Karpas-422 (cell line): ENCODE results near the gene NDUFV1. TPM values are rescaled to one million over a fixed set of nuclear protein-coding genes. Genes with fewer than 3 reads are reported as not detected.
A peak's percentile ranks its signal among the peaks of the same experiment; 100 is the strongest.
"Not testable (repeated sequence)": the region's sequence is repeated elsewhere in the genome, so short reads cannot be mapped to it uniquely, and the experiment has no call there.

ENCODE experiments used
- DNase-seq: peaks from one replicate; pipeline ENCODE4 v3.0.0-alpha.2; 2015
- H2AFZ ChIP-seq: fragments of 200-600 bp; sonication (generic); 2 replicates; pipeline ENCODE4 v1.6.1; 2014; ENCODE audit warnings: antibody characterized with exemption, low read length, mixed read lengths
- H3K27ac ChIP-seq: fragments of 200-600 bp; sonication (generic); 2 replicates; pipeline ENCODE4 v1.5.1; 2014; ENCODE audit warnings: mild to moderate bottlenecking, low read length, moderate library complexity
- H3K27me3 ChIP-seq: fragments of 200-600 bp; sonication (generic); 2 replicates; pipeline ENCODE4 v1.6.1; 2014; ENCODE audit warnings: low read length, mixed read lengths
- H3K36me3 ChIP-seq: fragments of 200-600 bp; sonication (generic); 2 replicates; pipeline ENCODE4 v1.6.1; 2014; ENCODE audit warnings: low read length, mixed read lengths; ENCODE audit not compliant: insufficient read depth
- H3K4me1 ChIP-seq: fragments of 200-600 bp; sonication (generic); 2 replicates; pipeline ENCODE4 v1.6.1; 2014; ENCODE audit warnings: mild to moderate bottlenecking, low read length, mixed read lengths
- H3K4me2 ChIP-seq: fragments of 200-600 bp; sonication (generic); 2 replicates; pipeline ENCODE4 v1.6.1; 2014; ENCODE audit warnings: low read length, low read depth, mild to moderate bottlenecking; ENCODE audit not compliant: poor library complexity, severe bottlenecking
- H3K4me3 ChIP-seq: fragments of 200-600 bp; sonication (generic); 2 replicates; pipeline ENCODE4 v1.5.1; 2014; ENCODE audit warnings: mild to moderate bottlenecking, antibody characterized with exemption, low read length, mixed read lengths
- H3K79me2 ChIP-seq: fragments of 200-600 bp; sonication (generic); 2 replicates; pipeline ENCODE4 v1.6.1; 2014; ENCODE audit warnings: mild to moderate bottlenecking, low read length, mixed read lengths
- H3K9ac ChIP-seq: fragments of 200-600 bp; sonication (generic); 2 replicates; pipeline ENCODE4 v1.6.0; 2014; ENCODE audit warnings: low read length
- H3K9me2 ChIP-seq: fragments of 200-600 bp; sonication (generic), shearing (Covaris generic); replicated peaks from 2 replicates; pipeline ENCODE4 v1.6.0; 2014; ENCODE audit warnings: mild to moderate bottlenecking, low read length, moderate library complexity; ENCODE audit not compliant: insufficient read depth
- H3K9me3 ChIP-seq: fragments of 300-700, 200-600 bp; sonication (generic); 2 replicates; pipeline ENCODE4 v1.6.1; 2014; ENCODE audit warnings: low read length, mixed read lengths
- H4K20me1 ChIP-seq: fragments of 200-600 bp; sonication (generic); 2 replicates; pipeline ENCODE4 v1.6.1; 2014; ENCODE audit warnings: mild to moderate bottlenecking, antibody characterized with exemption, low read length, low read depth; ENCODE audit not compliant: insufficient read depth
- total RNA-seq: library from RNA; depleted of rRNA; stranded (reverse); fragments of >200 nt; shearing (Covaris generic); gene quantifications from 2 replicates; pipeline ENCODE4 v1.2.3, GENCODE V29; 2014; ENCODE audit warnings: low replicate concordance; rRNA removed

Gene NDUFV1
- 145 and 304 TPM in 2 replicates for total RNA-seq

GRCh38 chr11:67606492-67607295 lies at the start of gene NDUFV1:
Gene NDUFV1, plus strand, starts transcription at chr11:67606936. Its CDS starts 69 bp downstream, at chr11:67607005.
- Histone ChIP-seq H3K9me2 (no peaks in the 10 kb centered on the region), H3K4me1 (peaks cover 27% of the 10 kb centered on the region), H3K9me3 (no peaks in the 10 kb centered on the region), H3K4me2 (peak within 1 kb of the TSS; percentile 91), H2AFZ (peak within 1 kb of the TSS; percentile 74; the same call in 1 of the 2 replicates), H4K20me1 (peaks cover 3% of the 10 kb centered on the region; the same call in 1 of the 2 replicates), H3K36me3 (no peaks in the 10 kb centered on the region; the same call in 1 of the 2 replicates), H3K27me3 (no peaks in the 10 kb centered on the region), H3K4me3 (peak within 1 kb of the TSS; percentile 90), H3K79me2 (peaks cover 18% of the 10 kb centered on the region), H3K9ac (peak within 1 kb of the TSS; percentile 93), H3K27ac (no peak within 1 kb of the TSS; the same call in 1 of the 2 replicates)
- DNase-seq, result peak; percentile 99

GRCh38 chr11:67558084-67558772 lies 48.5 kb upstream of the NDUFV1 start:
- no peak overlapping the region for H3K4me3 ChIP-seq
- peak overlapping the region; percentile 24 for H3K4me2 ChIP-seq

DNA sequence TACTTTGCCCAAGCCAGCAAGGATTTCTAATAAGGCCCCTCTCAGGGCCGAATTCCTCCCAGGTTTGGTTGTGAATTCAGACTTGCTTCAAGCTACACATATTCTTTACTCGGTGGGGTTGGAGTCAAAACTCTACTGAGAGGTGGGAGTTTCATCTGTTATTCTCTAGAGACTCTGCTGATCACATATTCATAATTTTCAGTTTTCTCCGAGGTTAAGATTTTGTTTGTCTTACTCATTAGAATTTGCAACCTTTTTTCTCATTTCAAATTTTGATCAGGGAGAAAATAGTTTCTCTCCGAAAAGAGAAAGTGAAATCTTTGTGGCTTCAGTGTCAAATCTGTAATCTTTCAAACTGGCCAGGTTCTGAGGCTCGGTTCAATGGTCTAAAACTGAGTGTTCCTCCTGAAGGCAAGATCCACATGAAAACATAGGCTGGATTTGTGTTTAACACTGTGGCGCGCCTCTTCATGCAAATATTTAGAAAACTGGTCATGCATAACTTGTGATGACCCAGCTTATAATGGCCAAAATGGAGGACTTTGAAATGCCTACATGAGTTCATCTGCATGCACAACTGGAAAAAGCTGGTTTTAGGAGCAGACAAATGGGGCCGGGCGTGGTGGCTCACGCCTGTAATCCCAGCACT lies 44.6 kb upstream of the NDUFV1 start:
- Histone ChIP-seq H3K4me2 (peak overlapping the region; percentile 39), H3K9me3 (no peaks in the 10 kb centered on the region), H3K27me3 (no peaks in the 10 kb centered on the region), H3K9ac (no peak overlapping the region), H3K9me2 (no peaks in the 10 kb centered on the region), H3K79me2 (no peaks in the 10 kb centered on the region), H2AFZ (no peak overlapping the region), H4K20me1 (no peaks in the 10 kb centered on the region), H3K27ac (no peak overlapping the region), H3K4me1 (peaks cover 14% of the 10 kb centered on the region), H3K4me3 (no peak overlapping the region), H3K36me3 (no peaks in the 10 kb centered on the region)
- DNase-seq, result no peak

More at GRCh38 chr11:67558084-67558772, 48.5 kb upstream of the NDUFV1 start:
- no peak for DNase-seq
- Histone ChIP-seq H3K9me2 (no peaks in the 10 kb centered on the region), H3K79me2 (no peaks in the 10 kb centered on the region), H3K36me3 (no peaks in the 10 kb centered on the region), H3K4me1 (peaks cover 14% of the 10 kb centered on the region), H3K9ac (no peak overlapping the region), H2AFZ (peak overlapping the region; percentile 84; the same call in 1 of the 2 replicates), H4K20me1 (no peaks in the 10 kb centered on the region), H3K27me3 (no peaks in the 10 kb centered on the region), H3K27ac (no peak overlapping the region), H3K9me3 (no peaks in the 10 kb centered on the region)

DNA sequence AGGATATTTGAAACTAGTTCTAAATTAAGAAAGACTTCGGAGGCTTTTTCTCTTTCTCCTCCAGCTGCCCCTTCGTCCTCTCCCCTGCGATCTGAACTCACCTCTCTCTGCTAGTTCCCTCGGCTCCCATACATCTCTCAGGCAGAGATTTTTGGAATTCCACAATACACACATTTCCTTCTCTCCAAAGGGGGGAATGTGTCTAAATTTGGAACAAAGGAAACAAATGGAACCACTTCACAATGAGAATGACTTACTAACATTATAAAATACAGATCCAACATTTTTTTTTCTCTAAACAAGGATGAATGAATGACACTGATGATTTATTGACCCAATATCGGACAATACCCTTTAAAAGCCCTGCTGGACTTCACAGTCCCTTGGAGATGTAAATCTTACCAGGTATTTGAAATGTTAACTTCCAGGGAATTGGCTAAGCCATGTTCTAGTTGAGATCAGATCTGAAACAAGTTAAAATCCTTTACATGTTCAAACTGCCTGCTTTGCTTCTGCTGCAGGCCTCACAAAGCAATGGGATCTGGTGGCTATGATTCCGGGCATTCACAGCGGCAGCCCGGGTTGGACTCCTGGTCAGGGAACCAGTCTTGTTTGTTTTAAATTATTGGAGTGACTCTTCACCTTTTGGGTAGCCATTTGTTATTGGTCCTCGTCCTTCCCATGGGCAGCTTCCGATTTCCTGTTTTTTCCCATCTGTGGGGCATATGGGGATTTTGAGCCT lies 43.6 kb upstream of the NDUFV1 start:
- Histone ChIP-seq H3K9me2 (no peaks in the 10 kb centered on the region), H2AFZ (no peak overlapping the region), H3K9me3 (no peaks in the 10 kb centered on the region), H3K4me2 (no peak overlapping the region), H3K36me3 (no peaks in the 10 kb centered on the region), H4K20me1 (no peaks in the 10 kb centered on the region), H3K27ac (no peak overlapping the region), H3K9ac (no peak overlapping the region), H3K4me1 (peaks cover 10% of the 10 kb centered on the region), H3K79me2 (no peaks in the 10 kb centered on the region), H3K27me3 (no peaks in the 10 kb centered on the region), H3K4me3 (no peak overlapping the region)
- no peak for DNase-seq

GRCh38 chr11:67563705-67564114 lies 43.0 kb upstream of the NDUFV1 start:
- H3K79me2 ChIP-seq, H3K4me1 ChIP-seq, H3K9ac ChIP-seq, H3K36me3 ChIP-seq, H3K9me3 ChIP-seq, H3K27me3 ChIP-seq, H3K27ac ChIP-seq, H2AFZ ChIP-seq, DNase-seq, H3K4me3 ChIP-seq, H3K9me2 ChIP-seq, H4K20me1 ChIP-seq: not testable (repeated sequence)
- H3K4me2 ChIP-seq, result peak overlapping the region; percentile 11

GRCh38 chr11:67564230-67564629 lies 42.5 kb upstream of the NDUFV1 start:
- Histone ChIP-seq H4K20me1 (no peaks in the 10 kb centered on the region), H3K9me2 (no peaks in the 10 kb centered on the region), H3K4me1 (peaks cover 6% of the 10 kb centered on the region), H3K36me3 (no peaks in the 10 kb centered on the region), H3K4me2 (peak overlapping the region; percentile 11), H3K27me3 (no peaks in the 10 kb centered on the region), H3K9ac (no peak overlapping the region), H3K27ac (no peak overlapping the region), H2AFZ (no peak overlapping the region), H3K4me3 (no peak overlapping the region), H3K79me2 (no peaks in the 10 kb centered on the region), H3K9me3 (no peaks in the 10 kb centered on the region)
- no peak for DNase-seq

DNA sequence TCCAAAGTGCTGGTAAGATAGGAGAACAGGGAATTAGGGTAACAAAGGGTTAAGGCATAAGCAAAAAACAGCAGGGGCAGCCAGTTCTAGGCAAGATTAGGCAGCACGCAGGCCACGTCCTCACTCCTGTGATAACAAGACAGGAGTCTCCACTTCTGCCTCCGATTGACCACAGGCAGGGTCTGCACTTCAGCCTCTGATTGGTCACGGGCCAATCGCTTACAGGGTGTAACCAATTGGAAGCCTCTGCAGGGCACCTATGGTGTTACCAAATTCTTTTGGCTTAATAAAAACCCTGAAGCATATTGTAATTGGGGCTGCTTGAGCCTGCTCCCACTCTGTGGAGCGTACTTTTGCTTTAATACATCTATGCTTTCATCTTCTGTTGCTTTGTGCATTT lies 35.3 kb upstream of the NDUFV1 start:
- no peak overlapping the region for H3K4me3 ChIP-seq
- no peaks in the 10 kb centered on the region for H3K36me3 ChIP-seq
- no peak overlapping the region for H2AFZ ChIP-seq
- H3K27me3 ChIP-seq, result no peaks in the 10 kb centered on the region
- no peak overlapping the region for H3K27ac ChIP-seq
- H3K9me2 ChIP-seq, result no peaks in the 10 kb centered on the region
- no peak overlapping the region for H3K4me2 ChIP-seq
- no peaks in the 10 kb centered on the region for H4K20me1 ChIP-seq
- DNase-seq, result no peak
- no peak overlapping the region for H3K9ac ChIP-seq
- H3K79me2 ChIP-seq, result no peaks in the 10 kb centered on the region
- H3K9me3 ChIP-seq, result no peaks in the 10 kb centered on the region; the same call in 1 of the 2 replicates
- H3K4me1 ChIP-seq, result no peaks in the 10 kb centered on the region
